Natural killer cell (primary cell): ENCODE measurements around the gene STARD6. TPM values are rescaled to one million over a fixed set of nuclear protein-coding genes. Genes with fewer than 3 reads are reported as not detected.

Experiments used
- ATAC-seq, 3 donors: fragments of 150-1000 bp in 2 of 3; fragments of 200-7000 bp in 1 of 3; cut with Tn5 transposase; 1 replicate in 1 of 3; 2 replicates in 2 of 3; pipeline ENCODE4 v1.10.0; 2021; ENCODE audit warnings: mild to moderate bottlenecking in 2 of 3, moderate library complexity in 2 of 3
- DNase-seq, 2 donors: peaks; one replicate each; pipeline versions ENCODE4 v3.0.0 to v3.0.0-alpha.2; 2013 to 2021; ENCODE audit warnings: mixed read lengths in 1 of 2
- H3K27ac ChIP-seq: one replicate; pipeline ENCODE4 v1.5.1; 2013; ENCODE audit warnings: mild to moderate bottlenecking, low read length
- H3K27me3 ChIP-seq: one replicate; pipeline ENCODE4 v1.6.1; 2013; ENCODE audit warnings: low read length; ENCODE audit not compliant: control insufficient read depth, insufficient read depth
- H3K36me3 ChIP-seq: one replicate; pipeline ENCODE4 v1.6.1; 2013; ENCODE audit warnings: low read length; ENCODE audit not compliant: control insufficient read depth, insufficient read depth
- H3K4me1 ChIP-seq: one replicate; pipeline ENCODE4 v1.6.1; 2013; ENCODE audit warnings: low read length; ENCODE audit not compliant: control insufficient read depth, insufficient read depth
- H3K4me3 ChIP-seq: one replicate; pipeline ENCODE4 v1.5.1; 2013; ENCODE audit warnings: low read length
- H3K9me3 ChIP-seq: one replicate; pipeline ENCODE4 v1.6.1; 2013; ENCODE audit warnings: low read length; ENCODE audit not compliant: control insufficient read depth, insufficient read depth
- H3K27ac Mint-ChIP-seq, 2 donors: one replicate each; pipeline ENCODE4 v1.8.0; 2022; ENCODE audit warnings: mild to moderate bottlenecking in 2 of 2, mixed read lengths in 2 of 2, moderate library complexity in 1 of 2
- H3K27me3 Mint-ChIP-seq, 2 donors: one replicate each; pipeline ENCODE4 v1.8.0; 2022; ENCODE audit warnings: low read depth in 2 of 2, mixed read lengths in 2 of 2
- H3K36me3 Mint-ChIP-seq: one replicate; pipeline ENCODE4 v1.8.0; 2022; ENCODE audit warnings: mixed read lengths
- H3K4me1 Mint-ChIP-seq, 2 donors: one replicate each; pipeline ENCODE4 v1.8.0; 2022; ENCODE audit warnings: mixed read lengths in 2 of 2
- H3K4me3 Mint-ChIP-seq: one replicate; pipeline ENCODE4 v1.8.0; 2022; ENCODE audit warnings: mild to moderate bottlenecking, moderate library complexity, mixed read lengths
- H3K9me3 Mint-ChIP-seq, 2 donors: one replicate each; pipeline ENCODE4 v1.8.0; 2022; ENCODE audit warnings: mixed read lengths in 2 of 2
- WGBS: methylation state at CpG from one replicate; pipeline ENCODE4 v1.1.7; 2013; ENCODE audit warnings: missing lambda C conversion rate; ENCODE audit not compliant: insufficient coverage; 5-methylcytosine and 5-hydroxymethylcytosine counted together
- intact Hi-C: fragments of 100-400 bp; cut with micrococcal nuclease; formaldehyde crosslinking; loops from one replicate; pipeline ENCODE4 v1.14.2; 2022
- total RNA-seq, 4 donors: library from RNA; stranded (reverse); fragments of 120-200 nt in 1 of 4; gene quantifications; one replicate each; pipeline versions ENCODE4 v1.2.3 to v1.2.4, GENCODE V29; 2013 to 2022
- TF ChIP-seq, protein P1 (sequence below): fragments of 200-600 bp; IDR thresholded peaks from one replicate; pipeline ENCODE4 v1.8.0; 2022; ENCODE audit warnings: antibody characterized with exemption

Gene STARD6
- total RNA-seq, 3 donors from 2014 or later (not counting 1 experiment from before 2014, with no cell fraction given): not detected

DNA sequence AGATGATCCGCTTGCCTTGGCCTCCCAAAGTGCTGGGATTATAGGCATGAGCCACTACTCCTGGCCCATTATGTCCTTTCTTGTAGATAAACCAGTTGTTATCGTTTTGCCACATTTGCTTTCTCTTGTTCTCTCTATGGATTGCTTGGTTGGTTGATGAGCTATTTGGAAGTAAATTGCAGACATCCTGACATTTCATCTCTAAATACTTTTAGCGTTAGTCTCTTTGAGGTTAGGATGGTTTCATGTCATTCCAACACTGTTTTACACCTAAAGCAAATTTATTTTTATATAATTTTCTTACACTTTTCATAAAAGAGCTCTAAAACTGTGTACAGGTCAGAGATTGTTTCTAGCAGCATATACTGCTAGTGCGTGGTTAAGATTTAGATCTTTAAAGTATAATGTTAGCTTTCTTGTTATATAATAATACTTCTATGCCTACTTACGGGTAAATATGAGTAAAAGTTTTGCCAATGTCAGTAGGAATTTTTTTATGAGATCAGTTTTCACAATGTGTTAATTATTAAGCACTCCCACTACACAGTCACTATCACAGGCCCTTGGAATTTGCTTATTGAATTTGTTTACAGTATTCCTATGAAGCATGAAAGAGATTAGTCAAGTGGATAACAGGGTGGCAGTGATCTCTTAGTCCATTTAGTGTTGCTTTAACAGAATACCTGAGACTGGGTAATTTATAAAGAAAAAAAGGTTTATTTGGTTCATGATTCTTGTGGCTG is 78.0 kb downstream of the STARD6 start:
- no peak overlapping the region for H3K4me3 Mint-ChIP-seq
- TF ChIP-seq, protein P1, sequence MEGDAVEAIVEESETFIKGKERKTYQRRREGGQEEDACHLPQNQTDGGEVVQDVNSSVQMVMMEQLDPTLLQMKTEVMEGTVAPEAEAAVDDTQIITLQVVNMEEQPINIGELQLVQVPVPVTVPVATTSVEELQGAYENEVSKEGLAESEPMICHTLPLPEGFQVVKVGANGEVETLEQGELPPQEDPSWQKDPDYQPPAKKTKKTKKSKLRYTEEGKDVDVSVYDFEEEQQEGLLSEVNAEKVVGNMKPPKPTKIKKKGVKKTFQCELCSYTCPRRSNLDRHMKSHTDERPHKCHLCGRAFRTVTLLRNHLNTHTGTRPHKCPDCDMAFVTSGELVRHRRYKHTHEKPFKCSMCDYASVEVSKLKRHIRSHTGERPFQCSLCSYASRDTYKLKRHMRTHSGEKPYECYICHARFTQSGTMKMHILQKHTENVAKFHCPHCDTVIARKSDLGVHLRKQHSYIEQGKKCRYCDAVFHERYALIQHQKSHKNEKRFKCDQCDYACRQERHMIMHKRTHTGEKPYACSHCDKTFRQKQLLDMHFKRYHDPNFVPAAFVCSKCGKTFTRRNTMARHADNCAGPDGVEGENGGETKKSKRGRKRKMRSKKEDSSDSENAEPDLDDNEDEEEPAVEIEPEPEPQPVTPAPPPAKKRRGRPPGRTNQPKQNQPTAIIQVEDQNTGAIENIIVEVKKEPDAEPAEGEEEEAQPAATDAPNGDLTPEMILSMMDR: no peak
- H3K27me3 Mint-ChIP-seq: no peaks in the 10 kb centered on the region
- Histone ChIP-seq H3K27ac (no peak overlapping the region), H3K4me1 (no peaks in the 10 kb centered on the region), H3K9me3 (no peaks in the 10 kb centered on the region), H3K27me3 (no peaks in the 10 kb centered on the region), H3K36me3 (peaks cover 45% of the 10 kb centered on the region), H3K4me3 (no peak overlapping the region)
- no peak overlapping the region for H3K27ac Mint-ChIP-seq
- intact Hi-C loops: no loop called here
- H3K4me1 Mint-ChIP-seq: no peaks in the 10 kb centered on the region
- ATAC-seq: no peak
- 100% methylated on average over 1 of the region's 5 CpGs for WGBS
- H3K36me3 Mint-ChIP-seq: peaks cover 14% of the 10 kb centered on the region
- no peak for DNase-seq
- no peaks in the 10 kb centered on the region for H3K9me3 Mint-ChIP-seq

DNA sequence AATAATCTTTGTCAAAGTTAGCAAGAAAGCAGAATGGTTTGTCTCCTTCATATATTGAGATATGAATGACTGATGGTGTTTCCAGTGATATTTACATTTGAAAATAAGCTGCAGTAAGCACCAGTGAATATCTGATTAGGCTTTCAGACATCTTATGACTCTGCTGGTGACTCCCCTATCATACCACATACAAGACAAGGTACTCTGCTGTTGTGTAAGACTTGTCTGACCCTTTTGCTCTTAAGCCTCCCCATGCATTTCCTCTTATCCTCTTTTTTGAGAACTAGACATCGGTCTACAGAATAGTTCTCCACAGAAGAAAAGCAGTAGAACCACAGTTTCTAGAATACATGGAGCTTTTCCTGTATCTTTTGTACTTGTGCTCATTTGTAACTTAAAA is 79.0 kb downstream of the STARD6 start:
- ATAC-seq (no peak), DNase-seq (no peak)
- no peak overlapping the region for H3K27ac ChIP-seq
- WGBS: 100% methylated on average over 1 of the region's 1 CpG
- TF ChIP-seq, protein P1: no peak
- H3K27me3 ChIP-seq: no peaks in the 10 kb centered on the region
- H3K9me3 Mint-ChIP-seq: no peaks in the 10 kb centered on the region
- H3K27ac Mint-ChIP-seq: no peak overlapping the region
- no peak overlapping the region for H3K4me3 Mint-ChIP-seq
- H3K36me3 ChIP-seq: peaks cover 37% of the 10 kb centered on the region
- H3K27me3 Mint-ChIP-seq: no peaks in the 10 kb centered on the region
- H3K4me1 ChIP-seq: no peaks in the 10 kb centered on the region
- H3K4me1 Mint-ChIP-seq: no peaks in the 10 kb centered on the region
- no peaks in the 10 kb centered on the region for H3K9me3 ChIP-seq
- H3K4me3 ChIP-seq: no peak overlapping the region
- intact Hi-C loops: no loop called here
- H3K36me3 Mint-ChIP-seq: peaks cover 7% of the 10 kb centered on the region

DNA sequence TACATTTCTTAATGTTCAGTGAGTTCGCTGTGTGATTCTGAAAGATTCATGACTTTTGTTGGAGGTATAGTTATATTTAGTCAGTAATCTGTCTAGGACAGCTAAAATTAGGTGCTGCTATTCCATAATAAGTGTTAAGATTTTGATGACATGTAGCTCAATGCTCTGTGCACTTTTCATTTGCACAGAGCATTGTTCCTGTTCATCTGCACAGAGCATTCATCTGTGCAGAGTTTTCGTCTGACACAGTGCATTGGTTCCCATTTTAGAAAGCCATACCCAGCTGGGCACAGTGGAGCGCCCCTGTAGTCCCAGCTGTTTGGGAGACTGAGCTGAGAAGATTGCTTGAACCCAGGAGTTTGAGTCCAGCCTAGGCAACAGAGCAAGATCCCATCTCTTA is 79.8 kb downstream of the STARD6 start:
- Histone ChIP-seq H3K9me3 (no peaks in the 10 kb centered on the region), H3K27me3 (no peaks in the 10 kb centered on the region), H3K4me3 (no peak overlapping the region), H3K27ac (no peak overlapping the region), H3K4me1 (no peaks in the 10 kb centered on the region), H3K36me3 (peaks cover 29% of the 10 kb centered on the region)
- no peaks in the 10 kb centered on the region for H3K4me1 Mint-ChIP-seq
- H3K36me3 Mint-ChIP-seq: peaks cover 7% of the 10 kb centered on the region
- no peaks in the 10 kb centered on the region for H3K27me3 Mint-ChIP-seq
- H3K4me3 Mint-ChIP-seq: no peak overlapping the region
- intact Hi-C loops: no loop called here
- no peak overlapping the region for H3K27ac Mint-ChIP-seq
- DNase-seq: no peak
- ATAC-seq: no peak
- 74% methylated on average over 3 of the region's 3 CpGs for WGBS
- TF ChIP-seq, protein P1: no peak
- no peaks in the 10 kb centered on the region for H3K9me3 Mint-ChIP-seq

Other genes starting within 250 kb of the STARD6 start
- gene MBD2, start 133.2 kb downstream of the STARD6 start, total RNA-seq: 100 to 1,000 TPM in 1 of 3 donors, 10 to 100 TPM in 2; 74.8 to 107 (median 92.3) TPM
- gene POLI, start 88.3 kb downstream of the STARD6 start, total RNA-seq: 10 to 100 TPM; 20.0 to 31.3 (median 23.9) TPM
- gene C18orf54, start within 50 bp of the STARD6 start, total RNA-seq: 1 to 10 TPM; 1.8 to 3.2 (median 2.0) TPM
- not detected for gene DYNAP, start 233.4 kb upstream of the STARD6 start, total RNA-seq